Liver (tissue), 3 donors: ENCODE data around the gene DDX17.

Source experiments
- JUND ChIP-seq, 2 donors: IDR thresholded peaks; 2 replicates each; pipeline ENCODE4 v1.6.1; 2016; ENCODE audit warnings: antibody characterized with exemption in 2 of 2
- RAD21 ChIP-seq, 2 donors: IDR thresholded peaks; 2 replicates each; pipeline ENCODE4 v1.6.1; 2016; ENCODE audit warnings: antibody characterized with exemption in 2 of 2, mild to moderate bottlenecking in 2 of 2
- RXRA ChIP-seq, 2 donors: IDR thresholded peaks; 2 replicates each; pipeline ENCODE4 v1.6.1; 2017 to 2018; ENCODE audit warnings: antibody characterized with exemption in 2 of 2, mild to moderate bottlenecking in 1 of 2
- TAF1 ChIP-seq: conservative IDR thresholded peaks from 2 replicates; pipeline ENCODE4 v1.6.1; 2016; ENCODE audit warnings: antibody characterized with exemption, mild to moderate bottlenecking
- YY1 ChIP-seq: IDR thresholded peaks from 2 replicates; pipeline ENCODE4 v1.6.1; 2016; ENCODE audit warnings: antibody characterized with exemption, mild to moderate bottlenecking
- TF ChIP-seq, protein P1 (sequence below): fragments of 150-350 bp; IDR thresholded peaks from 2 replicates; pipeline ENCODE4 v1.5.1; 2017; ENCODE audit warnings: improper control_type of control experiment, low read depth, low read length; ENCODE audit not compliant: missing input control
- TF ChIP-seq, protein P2 (sequence below): IDR thresholded peaks from 2 replicates; pipeline ENCODE4 v1.6.1; 2016; ENCODE audit warnings: antibody characterized with exemption
- donor health status: healthy.
- donor health status: healthy.

DNA sequence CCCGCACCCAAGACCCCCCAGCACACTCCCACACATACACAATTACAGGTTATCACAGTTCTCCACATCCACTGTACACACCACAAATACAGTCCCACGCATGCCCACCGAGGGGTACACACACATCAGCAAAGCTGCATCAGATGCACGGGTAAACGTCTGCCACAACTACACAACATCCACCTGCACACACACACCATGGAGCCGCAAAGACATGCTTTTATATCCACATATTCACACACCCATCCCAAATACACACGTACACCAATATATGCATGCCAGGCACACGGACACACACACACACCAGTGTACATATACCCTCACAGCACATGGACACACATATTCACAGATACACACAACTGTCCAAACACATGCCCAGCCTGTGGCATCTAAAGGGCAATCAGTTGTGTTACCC is 45.7 kb downstream of the DDX17 start:
- no peak for TF ChIP-seq TAF1
- TF ChIP-seq, protein P1, sequence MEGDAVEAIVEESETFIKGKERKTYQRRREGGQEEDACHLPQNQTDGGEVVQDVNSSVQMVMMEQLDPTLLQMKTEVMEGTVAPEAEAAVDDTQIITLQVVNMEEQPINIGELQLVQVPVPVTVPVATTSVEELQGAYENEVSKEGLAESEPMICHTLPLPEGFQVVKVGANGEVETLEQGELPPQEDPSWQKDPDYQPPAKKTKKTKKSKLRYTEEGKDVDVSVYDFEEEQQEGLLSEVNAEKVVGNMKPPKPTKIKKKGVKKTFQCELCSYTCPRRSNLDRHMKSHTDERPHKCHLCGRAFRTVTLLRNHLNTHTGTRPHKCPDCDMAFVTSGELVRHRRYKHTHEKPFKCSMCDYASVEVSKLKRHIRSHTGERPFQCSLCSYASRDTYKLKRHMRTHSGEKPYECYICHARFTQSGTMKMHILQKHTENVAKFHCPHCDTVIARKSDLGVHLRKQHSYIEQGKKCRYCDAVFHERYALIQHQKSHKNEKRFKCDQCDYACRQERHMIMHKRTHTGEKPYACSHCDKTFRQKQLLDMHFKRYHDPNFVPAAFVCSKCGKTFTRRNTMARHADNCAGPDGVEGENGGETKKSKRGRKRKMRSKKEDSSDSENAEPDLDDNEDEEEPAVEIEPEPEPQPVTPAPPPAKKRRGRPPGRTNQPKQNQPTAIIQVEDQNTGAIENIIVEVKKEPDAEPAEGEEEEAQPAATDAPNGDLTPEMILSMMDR = no peak
- no peak for TF ChIP-seq RXRA (IDR thresholded peaks at IDR 0.05)
- TF ChIP-seq, protein P2, sequence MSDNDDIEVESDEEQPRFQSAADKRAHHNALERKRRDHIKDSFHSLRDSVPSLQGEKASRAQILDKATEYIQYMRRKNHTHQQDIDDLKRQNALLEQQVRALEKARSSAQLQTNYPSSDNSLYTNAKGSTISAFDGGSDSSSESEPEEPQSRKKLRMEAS = no peak
- TF ChIP-seq RAD21 (IDR thresholded peaks at IDR 0.05) = no peak
- no peak for TF ChIP-seq JUND (IDR thresholded peaks at IDR 0.05)
- no peak for TF ChIP-seq YY1
